H54 (cell line): ENCODE results near the gene NR4A3.
"Not testable (repeated sequence)": the region's sequence is repeated elsewhere in the genome, so short reads cannot be mapped to it uniquely, and the experiment has no call there.

ENCODE experiments used
- DNase-seq: peaks from one replicate; pipeline ENCODE4 v3.0.0; 2011; ENCODE audit warnings: low spot score, mixed read lengths; ENCODE audit not compliant: insufficient read length
- FAIRE-seq: peaks from 3 replicates; lab custom pipeline; 2011; peaks lifted over from hg19 to GRCh38; lab: Jason Lieb, UNC
- POLR2A ChIP-seq: IDR thresholded peaks from 2 replicates; pipeline ENCODE4 v1.6.1; 2011; ENCODE audit warnings: low read depth, mild to moderate bottlenecking, low read length

Gene NR4A3

GRCh38 chr9:99821396-99822108 lies at the start of gene NR4A3:
Gene NR4A3, plus strand, starts transcription at chr9:99821885. Its CDS starts 6,158 bp downstream, at chr9:99828043.
- TF ChIP-seq POLR2A = peak; percentile 72
- DNase-seq = peak; percentile 99
- peak; percentile 82 for FAIRE-seq

GRCh38 chr9:99773468-99774138 lies 48.1 kb upstream of the NR4A3 start:
- no peak for FAIRE-seq
- DNase-seq = no peak
- no peak for TF ChIP-seq POLR2A

GRCh38 chr9:99778308-99778707 lies 43.4 kb upstream of the NR4A3 start:
- FAIRE-seq (peak; percentile 85), DNase-seq (peak; percentile 63)
- TF ChIP-seq POLR2A = no peak

GRCh38 chr9:99778836-99779235 lies 42.8 kb upstream of the NR4A3 start:
- FAIRE-seq (no peak), DNase-seq (no peak)
- no peak for TF ChIP-seq POLR2A

GRCh38 chr9:99779277-99779676 lies 42.4 kb upstream of the NR4A3 start:
- DNase-seq = no peak
- FAIRE-seq = no peak
- TF ChIP-seq POLR2A = no peak

- DNase-seq, FAIRE-seq: not testable (repeated sequence)
These were observed 39.3 kb upstream of the NR4A3 start for GRCh38 chr9:99782349-99782748.

GRCh38 chr9:99782962-99783718 lies 38.5 kb upstream of the NR4A3 start:
- DNase-seq (no peak), FAIRE-seq (no peak)
- TF ChIP-seq POLR2A = no peak

GRCh38 chr9:99783799-99784198 lies 37.9 kb upstream of the NR4A3 start:
- DNase-seq = no peak
- FAIRE-seq = no peak

GRCh38 chr9:99785010-99785590 lies 36.6 kb upstream of the NR4A3 start:
- FAIRE-seq (no peak), DNase-seq (no peak)
- no peak for TF ChIP-seq POLR2A

More at GRCh38 chr9:99783799-99784198, 37.9 kb upstream of the NR4A3 start:
- TF ChIP-seq POLR2A = no peak

GRCh38 chr9:99787556-99787955 lies 34.1 kb upstream of the NR4A3 start:
- TF ChIP-seq POLR2A = no peak
- FAIRE-seq = peak; percentile 30
- DNase-seq = no peak

GRCh38 chr9:99793528-99793927 lies 28.2 kb upstream of the NR4A3 start:
- FAIRE-seq (no peak), DNase-seq (no peak)
- no peak for TF ChIP-seq POLR2A

GRCh38 chr9:99796231-99796630 lies 25.5 kb upstream of the NR4A3 start:
- FAIRE-seq (no peak), DNase-seq (no peak)
- no peak for TF ChIP-seq POLR2A

GRCh38 chr9:99801775-99802174 lies 19.9 kb upstream of the NR4A3 start:
- peak; percentile 64 for FAIRE-seq
- no peak for DNase-seq
- TF ChIP-seq POLR2A = no peak

GRCh38 chr9:99803694-99804093 lies 18.0 kb upstream of the NR4A3 start:
- DNase-seq (no peak), FAIRE-seq (peak; percentile 23)
- TF ChIP-seq POLR2A = no peak
